Natural killer cell (primary cell): Measurements from ENCODE around the gene RPS2. TPM values are rescaled to one million over a fixed set of nuclear protein-coding genes. Genes with fewer than 3 reads are reported as not detected.

ENCODE experiments used
- ATAC-seq, 3 donors: fragments of 150-1000 bp in 2 of 3; fragments of 200-7000 bp in 1 of 3; cut with Tn5 transposase; 1 replicate in 1 of 3; 2 replicates in 2 of 3; pipeline ENCODE4 v1.10.0; 2021; ENCODE audit warnings: mild to moderate bottlenecking in 2 of 3, moderate library complexity in 2 of 3
- DNase-seq, 2 donors: peaks; one replicate each; pipeline versions ENCODE4 v3.0.0 to v3.0.0-alpha.2; 2013 to 2021; ENCODE audit warnings: mixed read lengths in 1 of 2
- H3K27ac ChIP-seq: one replicate; pipeline ENCODE4 v1.5.1; 2013; ENCODE audit warnings: mild to moderate bottlenecking, low read length
- H3K27me3 ChIP-seq: one replicate; pipeline ENCODE4 v1.6.1; 2013; ENCODE audit warnings: low read length; ENCODE audit not compliant: control insufficient read depth, insufficient read depth
- H3K36me3 ChIP-seq: one replicate; pipeline ENCODE4 v1.6.1; 2013; ENCODE audit warnings: low read length; ENCODE audit not compliant: control insufficient read depth, insufficient read depth
- H3K4me1 ChIP-seq: one replicate; pipeline ENCODE4 v1.6.1; 2013; ENCODE audit warnings: low read length; ENCODE audit not compliant: control insufficient read depth, insufficient read depth
- H3K4me3 ChIP-seq: one replicate; pipeline ENCODE4 v1.5.1; 2013; ENCODE audit warnings: low read length
- H3K9me3 ChIP-seq: one replicate; pipeline ENCODE4 v1.6.1; 2013; ENCODE audit warnings: low read length; ENCODE audit not compliant: control insufficient read depth, insufficient read depth
- H3K27ac Mint-ChIP-seq, 2 donors: one replicate each; pipeline ENCODE4 v1.8.0; 2022; ENCODE audit warnings: mild to moderate bottlenecking in 2 of 2, mixed read lengths in 2 of 2, moderate library complexity in 1 of 2
- H3K27me3 Mint-ChIP-seq, 2 donors: one replicate each; pipeline ENCODE4 v1.8.0; 2022; ENCODE audit warnings: low read depth in 2 of 2, mixed read lengths in 2 of 2
- H3K36me3 Mint-ChIP-seq: one replicate; pipeline ENCODE4 v1.8.0; 2022; ENCODE audit warnings: mixed read lengths
- H3K4me1 Mint-ChIP-seq, 2 donors: one replicate each; pipeline ENCODE4 v1.8.0; 2022; ENCODE audit warnings: mixed read lengths in 2 of 2
- H3K4me3 Mint-ChIP-seq: one replicate; pipeline ENCODE4 v1.8.0; 2022; ENCODE audit warnings: mild to moderate bottlenecking, moderate library complexity, mixed read lengths
- H3K9me3 Mint-ChIP-seq, 2 donors: one replicate each; pipeline ENCODE4 v1.8.0; 2022; ENCODE audit warnings: mixed read lengths in 2 of 2
- CTCF ChIP-seq: fragments of 200-600 bp; IDR thresholded peaks from one replicate; pipeline ENCODE4 v1.8.0; 2022; ENCODE audit warnings: antibody characterized with exemption
- WGBS: methylation state at CpG from one replicate; pipeline ENCODE4 v1.1.7; 2013; ENCODE audit warnings: missing lambda C conversion rate; ENCODE audit not compliant: insufficient coverage; 5-methylcytosine and 5-hydroxymethylcytosine counted together
- intact Hi-C: fragments of 100-400 bp; cut with micrococcal nuclease; formaldehyde crosslinking; loops from one replicate; pipeline ENCODE4 v1.14.2; 2022
- total RNA-seq, 4 donors: library from RNA; stranded (reverse); fragments of 120-200 nt in 1 of 4; gene quantifications; one replicate each; pipeline versions ENCODE4 v1.2.3 to v1.2.4, GENCODE V29; 2013 to 2022

RPS2 gene
- total RNA-seq, 3 donors from 2014 or later (not counting 1 experiment from before 2014, with no cell fraction given) = 1,124 to 1,385 (median 1,274) TPM

GRCh38 chr16:1946495-1947368 lies 17.9 kb downstream of the RPS2 start:
- H3K27ac ChIP-seq = no peak overlapping the region
- Mint-ChIP-seq H3K27ac (no peak overlapping the region), H3K4me1 (peaks cover 6 to 22% of the 10 kb centered on the region in 2 donors), H3K4me3 (no peak overlapping the region), H3K9me3 (no peaks in the 10 kb centered on the region), H3K36me3 (no peaks in the 10 kb centered on the region), H3K27me3 (no peaks in the 10 kb centered on the region)
- no peaks in the 10 kb centered on the region for H3K27me3 ChIP-seq
- H3K4me1 ChIP-seq = peaks cover 16% of the 10 kb centered on the region
- WGBS = 91% methylated on average over 38 of the region's 38 CpGs
- H3K9me3 ChIP-seq = no peaks in the 10 kb centered on the region
- H3K4me3 ChIP-seq = no peak overlapping the region
- no peak for TF ChIP-seq CTCF
- no peaks in the 10 kb centered on the region for H3K36me3 ChIP-seq
- DNase-seq (no peak), ATAC-seq (no peak)
- intact Hi-C loops = no loop called here

- H3K27me3 Mint-ChIP-seq = no peaks in the 10 kb centered on the region
- peaks cover 6 to 24% of the 10 kb centered on the region in 2 donors for H3K4me1 Mint-ChIP-seq
- DNase-seq (no peak), ATAC-seq (no peak)
- TF ChIP-seq CTCF = no peak
- no peaks in the 10 kb centered on the region for H3K9me3 Mint-ChIP-seq
- Histone ChIP-seq H3K27ac (no peak overlapping the region), H3K36me3 (no peaks in the 10 kb centered on the region), H3K27me3 (no peaks in the 10 kb centered on the region), H3K4me3 (no peak overlapping the region), H3K9me3 (no peaks in the 10 kb centered on the region), H3K4me1 (peaks cover 26% of the 10 kb centered on the region)
- no peak overlapping the region for H3K4me3 Mint-ChIP-seq
- no peaks in the 10 kb centered on the region for H3K36me3 Mint-ChIP-seq
- H3K27ac Mint-ChIP-seq = no peak overlapping the region
- intact Hi-C loops = no loop called here
- 86% methylated on average over 19 of the region's 19 CpGs for WGBS
These were observed 18.9 kb downstream of the RPS2 start for GRCh38 chr16:1945559-1946391.

GRCh38 chr16:1944612-1945199 lies 19.9 kb downstream of the RPS2 start:
- H3K36me3 ChIP-seq = no peaks in the 10 kb centered on the region
- no peak overlapping the region for H3K27ac ChIP-seq
- no peak for TF ChIP-seq CTCF
- Mint-ChIP-seq H3K27me3 (no peaks in the 10 kb centered on the region), H3K36me3 (no peaks in the 10 kb centered on the region), H3K9me3 (no peaks in the 10 kb centered on the region), H3K4me1 (peaks cover 6 to 24% of the 10 kb centered on the region in 2 donors), H3K27ac (peak overlapping the region; percentile 74 to 91), H3K4me3 (peak overlapping the region; percentile 75)
- no peaks in the 10 kb centered on the region for H3K9me3 ChIP-seq
- ATAC-seq = no peak
- DNase-seq = no peak
- H3K4me1 ChIP-seq = peaks cover 27% of the 10 kb centered on the region
- intact Hi-C loops = no loop called here
- H3K4me3 ChIP-seq = no peak overlapping the region
- 94% methylated on average over 18 of the region's 21 CpGs for WGBS
- H3K27me3 ChIP-seq = no peaks in the 10 kb centered on the region
